ENCODE results near the gene CLDN17. TPM values are rescaled to one million over a fixed set of nuclear protein-coding genes. Genes with fewer than 3 reads are reported as not detected.

The CLDN17 gene, protein sequence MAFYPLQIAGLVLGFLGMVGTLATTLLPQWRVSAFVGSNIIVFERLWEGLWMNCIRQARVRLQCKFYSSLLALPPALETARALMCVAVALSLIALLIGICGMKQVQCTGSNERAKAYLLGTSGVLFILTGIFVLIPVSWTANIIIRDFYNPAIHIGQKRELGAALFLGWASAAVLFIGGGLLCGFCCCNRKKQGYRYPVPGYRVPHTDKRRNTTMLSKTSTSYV
- total RNA-seq (2012; rRNA removed) (not detected in 2 replicates), polyA plus RNA-seq (2012; rRNA removed) (not detected in 2 replicates), Bru-seq, nascent RNA (not detected), BruChase-seq, experiment 1, labeled RNA remaining after a 6-hour chase (not detected), BruChase-seq, experiment 2, labeled RNA remaining after a 2-hour chase (not detected)
- not detected in 2 replicates for polyA plus RNA-seq (2012; cell fraction: cytosol; rRNA removed)
- polyA plus RNA-seq (2012; cell fraction: nucleus; rRNA removed; ENCODE audit: low replicate concordance) = not detected in 2 replicates
- long read RNA-seq = 0 reads

- no peaks in the 10 kb centered on the region for H3K27me3 ChIP-seq (ENCODE audit: control insufficient read depth, insufficient read depth, low read length)
- no peaks in the 10 kb centered on the region for H3K9me1 ChIP-seq (ENCODE audit: insufficient read depth, low read length)
- no peak within 1 kb of the TSS for H3K9ac ChIP-seq (ENCODE audit: low read depth, low read length)
- H4K8ac ChIP-seq (ENCODE audit: low read depth in 2 of 2, low read length in 2 of 2) = no peak within 1 kb of the TSS
- H2BK120ac ChIP-seq (ENCODE audit: low read depth, low read length) = no peak within 1 kb of the TSS
- no peaks in the 10 kb centered on the region for H3K36me3 ChIP-seq (ENCODE audit: control insufficient read depth, insufficient read depth, low read length)
- H2BK20ac ChIP-seq (ENCODE audit: low read depth, low read length) = no peak within 1 kb of the TSS
- ChIA-PET CTCF (no interaction called here), POLR2A (ENCODE audit: unreplicated experiment) (no interaction called here)
- no peak within 1 kb of the TSS for H2BK5ac ChIP-seq (ENCODE audit: low read depth, low read length, poor library complexity, severe bottlenecking)
- in situ Hi-C loops (cut with MboI; ENCODE audit: low sequenced_read_pairs) = no loop called here
- no peak within 1 kb of the TSS for H4K91ac ChIP-seq (ENCODE audit: insufficient read depth, low read depth, low read length)
- no peak for TF ChIP-seq CHD1 (IDR thresholded peaks at IDR 0.05; ENCODE audit: low read depth, low read length)
- no peak for TF ChIP-seq CEBPB (IDR thresholded peaks at IDR 0.05; ENCODE audit: low read depth, low read length)
- TF ChIP-seq POLR2A (IDR thresholded peaks at IDR 0.05; ENCODE audit: low read depth, low read length) = no peak
- DNase-seq (no peak), ATAC-seq (ENCODE audit: low read depth) (no peak)
- H3K56ac ChIP-seq (ENCODE audit: extremely low read depth, insufficient read depth, low read length) = no peak within 1 kb of the TSS
- no peak within 1 kb of the TSS for H2AK9ac ChIP-seq (replicated peaks; ENCODE audit: low read depth, low read length, poor library complexity)
- H3K4me2 ChIP-seq (ENCODE audit: low read depth, low read length) = no peak within 1 kb of the TSS
- H3K4ac ChIP-seq (ENCODE audit: low read depth, low read length) = no peak within 1 kb of the TSS
- H3K4me1 ChIP-seq (ENCODE audit: control insufficient read depth, insufficient read depth, low read length) = no peaks in the 10 kb centered on the region
- H3K23ac ChIP-seq (ENCODE audit: low read depth, low read length) = no peak within 1 kb of the TSS
- no peak within 1 kb of the TSS for H4K5ac ChIP-seq (ENCODE audit: low read depth, low read length)
- no peak within 1 kb of the TSS for H3K18ac ChIP-seq (ENCODE audit: low read depth, low read length)
- no peaks in the 10 kb centered on the region for H3K79me1 ChIP-seq (ENCODE audit: low read depth in 1 of 2, low read length in 2 of 2)
- H2AK5ac ChIP-seq (ENCODE audit: low read depth, low read length) = no peak within 1 kb of the TSS
- H4K20me1 ChIP-seq (ENCODE audit: insufficient read depth, low read length) = no peaks in the 10 kb centered on the region
- H3K9me3 ChIP-seq (ENCODE audit: control insufficient read depth, insufficient read depth, low read length) = peaks cover 7% of the 10 kb centered on the region
- no peak within 1 kb of the TSS for H3K14ac ChIP-seq (replicated peaks; ENCODE audit: low read depth, low read length)
- BruUV-seq (replicated peaks) = no TSS peak
- H2AFZ ChIP-seq (replicated peaks; ENCODE audit: low read length, poor library complexity) = no peak within 1 kb of the TSS
- WGBS, 2 experiments (ENCODE audit: extremely low coverage in 2 of 2, insufficient read length in 1 of 2) = no CpG with 5 or more reads among the region's 1 CpG
- no peak within 1 kb of the TSS for H2BK15ac ChIP-seq (ENCODE audit: low read depth, low read length)
- no peak within 1 kb of the TSS for H3K4me3 ChIP-seq (ENCODE audit: insufficient read depth, low read depth, low read length)
- dilution Hi-C loops (cut with HindIII; ENCODE audit: low sequenced_read_pairs, unreplicated experiment) = no loop called here
- no peak within 1 kb of the TSS for H3K27ac ChIP-seq (ENCODE audit: insufficient read depth, low read length)
- intact Hi-C loops (cut with micrococcal nuclease) = no loop called here
These were observed at the start of gene CLDN17 for GRCh38 chr21:30166705-30167104. CLDN17 (minus strand) TSS chr21:30166805; CDS start chr21:30166617, 188 bp downstream.
